HG03159 (cell line): ENCODE measurements around the gene NTRK2.

Source experiments
- ATAC-seq: cut with Tn5 transposase; IDR thresholded peaks from one replicate; pipeline ENCODE4 v1.9.1; 2021; ENCODE audit warnings: mild to moderate bottlenecking, moderate library complexity; ENCODE audit not compliant: unreplicated experiment

Gene NTRK2

DNA sequence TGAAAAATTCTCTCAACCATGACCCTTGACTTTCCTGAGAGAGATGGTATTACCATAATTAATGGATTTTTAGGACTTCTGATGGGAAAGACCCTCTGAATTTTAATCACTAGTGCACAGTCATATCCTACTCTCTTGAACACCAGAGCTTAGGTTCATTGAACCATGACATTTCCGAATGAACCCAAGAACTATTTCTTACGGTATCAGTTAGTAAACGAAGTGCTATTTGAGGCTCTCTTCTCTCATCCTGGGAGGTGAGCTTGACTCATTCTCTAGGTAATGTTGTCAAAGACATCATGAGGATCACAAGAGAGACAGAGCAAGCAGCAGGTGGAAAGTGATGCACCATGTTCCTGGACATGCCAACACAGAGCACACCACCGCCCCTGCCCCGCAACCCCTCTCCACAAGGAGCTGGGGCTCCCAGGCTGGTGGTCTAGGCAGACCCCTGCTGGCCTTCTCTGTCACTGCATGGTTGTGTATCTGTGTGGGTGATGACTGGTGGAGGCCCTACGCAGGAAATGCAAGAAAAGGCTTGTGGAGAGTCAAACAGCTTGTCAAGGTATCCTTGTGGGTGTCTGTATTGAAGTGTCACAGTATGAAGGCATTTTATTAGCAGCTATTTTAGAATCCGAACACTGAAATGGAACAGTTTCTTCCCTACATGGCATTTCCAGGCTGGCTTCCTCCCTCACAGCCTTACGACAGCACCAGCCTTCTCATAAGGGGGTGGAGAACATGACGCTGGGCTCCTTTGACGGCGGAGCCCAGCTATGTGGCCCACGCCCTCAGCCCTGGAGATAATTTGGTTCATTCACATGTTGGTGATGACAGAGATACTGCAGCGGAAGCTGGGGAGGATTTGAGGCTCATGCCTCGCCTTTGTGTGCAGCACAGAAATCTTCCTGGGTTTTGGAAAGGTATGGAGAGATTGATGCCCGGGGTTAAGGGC is 297.6 kb downstream of the NTRK2 start:
- no peak for ATAC-seq

GRCh38 chr9:84969084-84969483 is 299.6 kb downstream of the NTRK2 start:
- no peak for ATAC-seq

DNA sequence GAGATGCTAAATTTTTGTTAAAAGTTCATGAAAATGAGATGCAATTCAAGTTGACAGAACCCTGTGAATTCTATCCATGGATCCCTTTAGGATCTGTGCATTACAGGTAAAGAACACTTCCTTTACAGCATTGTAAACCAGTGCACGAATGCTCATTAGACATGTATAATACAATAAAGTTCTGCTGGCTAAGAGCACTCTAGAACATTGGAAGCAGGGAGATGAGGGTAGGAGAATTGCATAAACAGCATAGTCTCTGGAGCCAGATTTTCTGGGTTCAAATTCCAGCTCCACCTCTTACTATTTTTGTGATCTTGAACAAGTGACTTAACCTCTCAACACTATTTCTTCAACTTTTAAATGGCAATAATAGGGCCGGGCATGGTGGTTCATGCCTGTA is 300.2 kb downstream of the NTRK2 start:
- ATAC-seq: no peak

DNA sequence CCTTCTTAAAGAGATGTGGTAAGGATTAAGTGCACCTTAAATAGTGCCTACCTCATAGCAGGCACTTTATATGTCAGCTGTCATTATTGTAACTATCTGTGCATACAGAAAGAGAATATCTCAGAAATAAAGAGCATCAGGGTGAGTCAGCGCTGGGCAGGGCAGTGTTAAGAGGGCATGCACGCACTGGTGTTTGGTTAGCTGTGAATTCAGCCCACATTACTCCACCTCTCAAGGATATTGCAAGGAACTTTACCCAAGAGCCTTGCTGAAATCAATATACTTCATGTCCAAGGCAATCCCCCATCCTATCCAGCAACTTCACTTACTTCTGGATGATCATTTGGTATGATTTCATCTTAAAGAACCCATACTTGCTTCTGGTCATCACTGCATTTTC is 300.9 kb downstream of the NTRK2 start:
- ATAC-seq: no peak

DNA sequence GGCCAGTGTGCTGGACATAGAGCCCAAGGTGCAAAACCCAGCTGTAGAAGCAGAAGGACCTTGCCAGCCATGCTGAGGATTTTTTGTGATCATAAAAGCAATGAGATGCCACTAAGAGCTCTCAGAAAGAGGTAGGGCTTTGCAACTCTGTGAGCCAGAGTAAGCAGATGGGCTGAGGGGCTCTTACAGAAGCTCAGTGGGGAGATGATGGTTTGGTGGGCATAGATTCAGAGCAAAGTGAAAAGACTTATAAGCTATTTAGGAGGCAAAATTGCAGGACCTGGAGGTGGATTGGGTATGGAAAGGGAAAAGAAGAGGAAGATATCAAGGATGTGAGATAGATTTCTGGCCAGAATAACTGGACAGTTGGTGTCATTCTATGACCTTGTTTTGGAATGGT is 302.0 kb downstream of the NTRK2 start:
- no peak for ATAC-seq

GRCh38 chr9:84974258-84974657 is 304.7 kb downstream of the NTRK2 start:
- ATAC-seq: no peak

- no peak for ATAC-seq
These were observed 305.3 kb downstream of the NTRK2 start for GRCh38 chr9:84974855-84975254.

- no peak for ATAC-seq
These were observed 306.4 kb downstream of the NTRK2 start for GRCh38 chr9:84975926-84976325.

DNA sequence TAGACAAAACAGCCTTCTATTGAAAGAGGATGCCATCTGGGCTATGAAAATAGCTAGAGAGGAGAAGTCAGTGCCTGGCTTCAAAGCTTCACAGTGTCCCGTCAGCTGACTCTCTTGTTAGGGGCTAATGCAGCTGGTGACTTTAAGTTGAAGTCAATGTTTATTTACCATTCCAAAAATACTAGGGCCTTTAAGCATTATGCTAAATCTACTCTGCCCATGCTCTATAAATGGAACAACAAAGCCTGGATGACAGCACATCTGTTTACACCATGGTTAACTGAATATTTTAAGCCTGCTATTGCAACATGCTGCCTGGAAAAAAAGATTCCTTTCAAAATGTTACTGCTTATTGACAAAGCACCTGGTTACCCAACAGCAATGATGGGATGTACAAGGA is 309.1 kb downstream of the NTRK2 start:
- ATAC-seq: no peak

- no peak for ATAC-seq
These were observed 314.2 kb downstream of the NTRK2 start for GRCh38 chr9:84983749-84984148.

DNA sequence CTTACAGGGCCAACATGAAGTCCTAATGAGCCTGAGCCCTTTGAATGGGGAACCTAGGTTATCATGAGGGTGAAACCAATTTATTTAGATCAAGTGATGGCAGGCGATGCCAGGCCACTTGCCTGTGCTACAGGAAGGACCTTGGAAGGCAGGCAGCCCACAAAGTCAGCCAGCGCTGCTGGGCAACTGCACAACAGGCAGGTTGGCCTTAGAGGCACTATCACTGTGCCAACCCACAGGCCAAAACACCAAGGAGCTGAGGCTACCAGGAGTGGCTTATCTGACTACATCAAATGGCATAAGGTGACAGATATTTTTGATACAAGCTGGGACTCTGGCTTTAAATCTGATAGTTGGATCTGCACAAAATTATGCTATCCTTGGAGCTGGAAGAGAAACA is 319.1 kb downstream of the NTRK2 start:
- ATAC-seq: no peak

DNA sequence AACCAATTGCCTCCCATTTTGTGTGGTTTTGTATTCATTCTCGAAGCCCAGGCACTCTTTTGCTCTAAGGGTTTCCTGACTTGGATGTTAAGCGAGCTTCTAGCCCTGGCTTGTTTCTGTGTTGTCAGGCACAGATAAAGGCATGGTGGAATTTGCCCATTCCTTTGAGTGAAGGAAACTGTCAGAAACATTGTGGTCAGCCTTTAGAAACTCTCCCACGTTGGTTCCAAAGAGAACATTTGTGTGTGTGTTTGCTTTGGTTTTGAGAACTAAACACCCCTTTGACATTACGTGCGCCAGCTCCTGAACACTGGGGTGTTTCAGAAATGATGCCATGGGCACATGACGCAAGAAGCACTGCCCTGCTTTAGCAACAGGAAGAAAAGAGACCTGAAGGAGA is 320.9 kb downstream of the NTRK2 start:
- ATAC-seq: no peak

- ATAC-seq: no peak
These were observed 321.5 kb downstream of the NTRK2 start for GRCh38 chr9:84990850-84991513.

DNA sequence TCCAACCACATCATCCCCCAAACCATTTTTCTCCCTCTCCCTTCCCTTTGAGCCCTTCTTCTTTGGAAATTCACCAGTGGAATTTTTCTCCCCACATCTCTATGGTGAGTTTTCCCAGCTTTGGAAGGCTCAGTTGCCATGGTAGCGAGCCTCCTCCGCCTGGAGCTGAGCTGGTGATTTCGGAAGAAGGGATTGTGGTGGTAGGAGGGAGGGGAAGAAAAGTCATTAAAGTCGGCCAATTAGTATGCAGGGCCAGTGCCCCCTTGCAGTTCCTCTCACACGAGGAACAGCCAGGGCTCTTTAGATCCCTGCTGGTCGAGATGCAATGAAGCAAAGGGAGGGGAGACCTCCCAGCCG is 322.0 kb downstream of the NTRK2 start:
- no peak for ATAC-seq

- no peak for ATAC-seq
These were observed 322.9 kb downstream of the NTRK2 start for GRCh38 chr9:84992381-84992780.

DNA sequence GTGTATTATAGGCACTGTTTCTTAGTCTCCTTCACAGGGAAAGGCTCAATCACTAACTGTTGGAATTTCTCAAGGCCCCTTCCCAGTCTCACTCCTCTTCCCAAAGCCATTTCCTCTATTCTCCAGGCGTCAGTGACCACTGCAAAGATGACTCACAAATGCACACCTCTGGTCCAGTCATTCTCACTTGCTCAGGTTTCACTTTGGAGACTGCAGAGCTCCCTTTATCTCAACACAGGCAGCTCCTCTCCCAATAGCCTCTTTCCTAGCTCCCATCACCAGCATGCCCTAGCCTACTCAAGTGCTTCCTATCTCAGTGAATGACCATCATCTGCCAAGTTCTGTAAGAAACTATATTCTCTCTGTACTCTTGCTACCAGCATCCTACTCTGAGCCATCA is 323.6 kb downstream of the NTRK2 start:
- no peak for ATAC-seq

DNA sequence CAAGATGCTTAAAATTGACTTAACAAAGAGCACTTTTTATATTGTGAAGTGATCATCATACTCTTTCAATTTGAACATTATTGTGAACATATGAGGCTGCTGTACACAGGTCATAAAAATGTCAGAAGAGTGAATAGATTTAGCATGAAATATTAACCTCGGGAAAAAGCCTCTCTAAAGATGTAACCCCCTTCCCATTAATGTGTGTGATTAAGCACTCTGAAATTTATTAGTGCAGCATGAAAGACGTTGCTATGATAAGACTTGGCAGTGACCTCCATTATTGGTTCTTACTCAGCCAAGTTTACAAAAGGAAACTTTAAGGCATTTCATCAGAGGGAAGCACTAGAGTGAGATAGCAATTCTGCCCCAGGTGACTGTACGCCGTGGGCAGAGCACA is 326.5 kb downstream of the NTRK2 start:
- ATAC-seq: no peak

DNA sequence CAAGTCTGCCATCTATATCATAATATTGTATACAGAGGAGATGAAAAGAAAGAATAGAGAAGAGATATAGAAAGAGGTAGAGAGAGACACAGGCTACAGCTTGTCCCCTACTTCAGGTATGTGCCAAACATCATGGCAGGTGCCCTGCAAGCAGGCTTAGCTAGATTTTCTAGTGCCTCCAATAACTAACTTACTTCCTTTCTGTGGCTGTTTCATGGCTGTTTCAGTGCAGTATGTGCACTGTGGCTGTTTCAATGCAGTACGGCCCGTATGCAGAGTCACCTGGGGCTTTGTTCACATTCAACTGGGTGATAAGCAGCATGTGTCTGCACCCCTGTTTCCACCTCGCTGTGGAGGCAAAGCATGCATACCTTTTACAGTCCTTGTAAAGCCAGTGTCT is 327.2 kb downstream of the NTRK2 start:
- ATAC-seq: no peak

- ATAC-seq: no peak
These were observed 327.9 kb downstream of the NTRK2 start for GRCh38 chr9:84997472-84997871.

GRCh38 chr9:84998639-84999038 is 329.1 kb downstream of the NTRK2 start:
- ATAC-seq: no peak

- ATAC-seq: no peak
These were observed 330.3 kb downstream of the NTRK2 start for GRCh38 chr9:84999788-85000187.

- no peak for ATAC-seq
These were observed 332.4 kb downstream of the NTRK2 start for GRCh38 chr9:85001925-85002324.
